ELR (cell line): ENCODE data around the gene OR2F1.
"Not testable (repeated sequence)": the region's sequence is repeated elsewhere in the genome, so short reads cannot be mapped to it uniquely, and the experiment has no call there.

Experiments
- DNase-seq: peaks from one replicate; pipeline ENCODE4 v3.0.0-alpha.2; 2015; ENCODE audit warnings: low read depth

The OR2F1 gene

DNA sequence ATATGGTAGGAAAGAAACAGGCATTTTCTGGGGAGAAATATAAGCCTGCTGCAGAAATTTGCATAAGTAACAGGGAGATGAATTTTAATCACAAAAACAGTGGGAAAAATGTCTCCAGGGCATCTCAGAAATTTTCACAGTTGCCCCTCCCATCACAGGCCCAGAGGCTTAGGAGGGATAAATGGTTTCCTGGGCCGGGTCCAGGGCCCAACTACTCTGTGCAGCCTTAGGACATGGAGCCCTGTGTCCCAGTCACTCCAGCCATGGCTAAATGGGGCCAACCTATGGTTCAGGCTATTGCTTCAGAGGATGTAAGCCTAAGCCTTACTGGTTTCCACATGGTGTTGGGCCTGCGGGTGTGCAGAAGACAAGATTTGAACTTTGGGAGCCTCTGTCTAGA lies 54.7 kb downstream of the OR2F1 start:
- no peak for DNase-seq

DNA sequence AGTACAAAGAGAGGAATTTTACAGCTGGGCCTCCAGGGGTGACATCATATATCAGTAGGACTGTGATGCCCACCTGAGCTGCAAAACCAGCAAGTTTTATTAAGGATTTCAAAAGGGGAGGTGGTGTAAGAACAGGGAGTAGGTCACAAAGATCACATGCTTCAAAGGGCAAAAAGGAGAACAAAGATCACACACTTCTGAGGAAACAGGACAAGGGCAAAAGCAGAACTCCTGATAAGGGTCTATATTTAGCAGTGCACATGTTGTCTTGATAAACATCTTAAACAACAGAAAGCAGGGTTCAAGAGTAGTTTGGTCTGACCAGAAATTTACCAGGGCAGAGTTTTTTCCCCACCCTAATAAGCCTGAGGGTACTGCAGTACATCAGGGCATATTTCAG lies 55.4 kb downstream of the OR2F1 start:
- not testable (repeated sequence) for DNase-seq

DNA sequence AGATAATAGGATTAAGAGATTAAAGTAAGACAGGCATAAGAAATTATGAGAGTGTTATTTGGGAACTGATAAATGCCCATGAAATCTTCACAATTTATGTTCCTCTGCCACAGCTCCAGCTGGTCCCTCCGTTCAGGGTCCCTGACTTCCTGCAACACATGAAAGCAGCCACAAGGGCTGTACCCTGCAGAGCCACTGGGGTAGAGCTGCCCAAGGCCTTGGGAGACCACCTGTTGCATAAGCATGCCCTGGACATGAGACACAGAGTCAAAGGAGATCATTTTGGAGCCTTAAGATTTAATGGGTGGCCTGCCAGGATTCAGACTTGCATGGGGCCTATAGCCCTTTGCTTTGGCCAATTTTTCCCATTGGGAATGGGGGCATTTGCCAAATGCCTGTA lies 56.2 kb downstream of the OR2F1 start:
- DNase-seq, result not testable (repeated sequence)

DNA sequence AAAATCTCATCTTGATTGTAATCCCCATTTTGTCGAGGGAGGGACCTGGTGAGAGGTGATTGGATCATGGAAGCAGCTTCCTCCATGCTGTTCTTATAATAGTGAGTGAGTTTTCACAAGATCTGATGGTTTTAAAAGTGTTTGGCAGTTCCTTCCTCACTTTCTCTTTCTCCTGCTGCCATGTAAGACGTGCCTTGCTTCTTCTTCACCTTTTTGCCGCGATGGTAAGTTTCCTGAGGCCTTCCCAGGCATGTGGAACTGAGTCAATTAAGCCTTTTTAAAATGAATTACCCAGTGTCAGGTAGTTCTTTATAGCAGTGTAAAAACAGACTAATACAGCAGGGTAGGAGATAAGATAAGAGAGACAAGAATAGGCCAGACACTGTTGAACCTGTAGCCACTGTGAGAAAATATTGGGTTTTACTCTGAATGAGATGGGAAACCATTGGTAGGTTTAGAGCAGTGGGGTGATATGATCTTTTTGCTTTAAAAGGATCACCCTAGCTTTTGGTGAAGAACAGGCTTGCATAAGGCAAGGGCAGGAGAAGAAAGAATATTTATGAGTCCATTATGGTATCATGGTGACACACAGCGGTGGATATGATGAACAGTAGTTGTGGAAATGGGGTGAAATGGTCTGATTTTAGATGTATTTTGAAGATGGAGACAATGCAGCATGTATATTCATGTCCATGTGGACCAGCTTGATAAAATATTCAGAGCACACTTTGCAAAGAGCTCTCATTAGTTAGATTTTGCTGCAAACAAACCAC lies 57.0 kb downstream of the OR2F1 start:
- peak; percentile 46 for DNase-seq
